Testis (tissue), 2 donors: Measurements from ENCODE around the gene FGFR2.

Experiments used
- CTCF ChIP-seq, 3 experiments: fragments of 450-650 bp in 2 of 3; fragments of 200-600 bp in 1 of 3; sonication (generic) in 1 of 3; IDR thresholded peaks; one replicate each; pipeline ENCODE4 v1.5.1; 2016 to 2019; ENCODE audit warnings: antibody characterized with exemption in 3 of 3, mild to moderate bottlenecking in 2 of 3, moderate library complexity in 1 of 3
- POLR2A ChIP-seq: fragments of 450-650 bp; IDR thresholded peaks from one replicate; pipeline ENCODE4 v1.6.1; 2017; ENCODE audit warnings: antibody characterized with exemption, mild to moderate bottlenecking, moderate library complexity

GRCh38 chr10:121433965-121434364, 164.3 kb downstream of the FGFR2 start:
- TF ChIP-seq CTCF (IDR thresholded peaks at IDR 0.05) (no peak), POLR2A (no peak)
